ENCODE data around the gene C3orf20. TPM values are rescaled to one million over a fixed set of nuclear protein-coding genes. Genes with fewer than 3 reads are reported as not detected.

Gene C3orf20
- total and polyA plus RNA-seq, 9 of the 15 experiments (the other 6 are each of a cell fraction or from before 2014, with no cell fraction given) = 0.04 TPM; not detected in 8

GRCh38 chr3:14793126-14793857 is 118.4 kb downstream of the C3orf20 start:
- under 1% methylated on average over 15 of the region's 15 CpGs for WGBS (ENCODE audit: insufficient coverage, low coverage, missing lambda C conversion rate)
- H3K4me3 ChIP-seq = no peak overlapping the region
- FAIRE-seq (no peak), DNase-seq (ENCODE audit: extremely low read depth in 1 of 4, low spot score in 3 of 4) (no peak), ATAC-seq (no peak)
- H2AFZ ChIP-seq (ENCODE audit: low read depth, low read length) = no peak overlapping the region
- ChIA-PET CTCF (ENCODE audit: low intra/inter-chr PET ratio) (interaction anchor here (3.3 kb wide), 1 partner anchor 128 kb away, joined by 20 read pairs; no protein-coding TSS in a partner anchor), POLR2A (interaction anchor here (0.6 to 1.9 kb wide), 6 partner anchors 9 to 162 kb away, joined by 3 to 5 read pairs (median 4); no protein-coding TSS in a partner anchor)
- no peaks in the 10 kb centered on the region; a peak in 2 of 5 replicates for H3K4me1 ChIP-seq (replicated peaks in 1 of 2; ENCODE audit: control insufficient read depth in 2 of 2, insufficient read depth in 2 of 2, low read length in 2 of 2)
- intact Hi-C loops (cut with micrococcal nuclease) = loop anchor here (5.0 kb wide), 1 partner anchor 69 kb away; no protein-coding TSS in a partner anchor
- H3K36me3 ChIP-seq (ENCODE audit: control insufficient read depth, insufficient read depth, low read length) = no peaks in the 10 kb centered on the region
- no peak overlapping the region for H3K4me2 ChIP-seq (ENCODE audit: insufficient read depth, low read length)
- H3K79me2 ChIP-seq (ENCODE audit: control insufficient read depth, insufficient read depth, low read length) = no peaks in the 10 kb centered on the region
- H4K20me1 ChIP-seq (replicated peaks; ENCODE audit: control insufficient read depth, insufficient read depth, low read length) = peaks cover 9% of the 10 kb centered on the region; the same call in 1 of the 2 replicates
- TF ChIP-seq, protein P1, sequence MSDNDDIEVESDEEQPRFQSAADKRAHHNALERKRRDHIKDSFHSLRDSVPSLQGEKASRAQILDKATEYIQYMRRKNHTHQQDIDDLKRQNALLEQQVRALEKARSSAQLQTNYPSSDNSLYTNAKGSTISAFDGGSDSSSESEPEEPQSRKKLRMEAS (CRISPR knock-in tag; IDR thresholded peaks at IDR 0.05) = no peak
- no peak for TF ChIP-seq ZNF407 (IDR thresholded peaks at IDR 0.05; ENCODE audit: low read depth)
- no peak for TF ChIP-seq ZNF239 (CRISPR knock-in tag; IDR thresholded peaks at IDR 0.05)
- no peak for TF ChIP-seq ZKSCAN1 (IDR thresholded peaks at IDR 0.05; ENCODE audit: low read depth, low read length)
- TF ChIP-seq ZFX (CRISPR knock-in tag; IDR thresholded peaks at IDR 0.05) = no peak
- TF ChIP-seq FOXM1 (IDR thresholded peaks at IDR 0.05; ENCODE audit: low read depth) = no peak
- TF ChIP-seq FOXM1 (CRISPR knock-in tag; IDR thresholded peaks at IDR 0.05; ENCODE audit: low read depth) = no peak
- TF ChIP-seq KLF13 (tag; IDR thresholded peaks at IDR 0.05; ENCODE audit: borderline replicate concordance, low read depth) = no peak
- no peak for TF ChIP-seq NCOA2 (IDR thresholded peaks at IDR 0.05; ENCODE audit: partially characterized antibody in 2 of 2)
- TF ChIP-seq FOXJ2 (tag; IDR thresholded peaks at IDR 0.05) = no peak
- in situ Hi-C loops (cut with MboI) = no loop called here
- peaks cover 19 to 71% of the 10 kb centered on the region in 2 experiments; a peak in 3 of 5 replicates for H3K27me3 ChIP-seq (ENCODE audit: control insufficient read depth in 2 of 2, insufficient read depth in 2 of 2, low read length in 2 of 2)
- H3K9me3 ChIP-seq (replicated peaks; ENCODE audit: control insufficient read depth, insufficient read depth, low read depth, low read length) = no peaks in the 10 kb centered on the region
- no TSS peak for BruUV-seq (replicated peaks)
- no peak overlapping the region for H3K9ac ChIP-seq (ENCODE audit: insufficient read depth in 1 of 2, low read depth in 2 of 2, low read length in 2 of 2)
- H3K27ac ChIP-seq (ENCODE audit: extremely low read depth, low read depth, low read length) = no peak overlapping the region
- no peaks in the 10 kb centered on the region for H3K9me1 ChIP-seq (ENCODE audit: control insufficient read depth, insufficient read depth, low read length)
